ENCODE data around the gene PEX14. TPM values are rescaled to one million over a fixed set of nuclear protein-coding genes. Genes with fewer than 3 reads are reported as not detected.

Gene PEX14
- total RNA-seq, 1 donor from 2014 or later = 17.4 TPM

DNA sequence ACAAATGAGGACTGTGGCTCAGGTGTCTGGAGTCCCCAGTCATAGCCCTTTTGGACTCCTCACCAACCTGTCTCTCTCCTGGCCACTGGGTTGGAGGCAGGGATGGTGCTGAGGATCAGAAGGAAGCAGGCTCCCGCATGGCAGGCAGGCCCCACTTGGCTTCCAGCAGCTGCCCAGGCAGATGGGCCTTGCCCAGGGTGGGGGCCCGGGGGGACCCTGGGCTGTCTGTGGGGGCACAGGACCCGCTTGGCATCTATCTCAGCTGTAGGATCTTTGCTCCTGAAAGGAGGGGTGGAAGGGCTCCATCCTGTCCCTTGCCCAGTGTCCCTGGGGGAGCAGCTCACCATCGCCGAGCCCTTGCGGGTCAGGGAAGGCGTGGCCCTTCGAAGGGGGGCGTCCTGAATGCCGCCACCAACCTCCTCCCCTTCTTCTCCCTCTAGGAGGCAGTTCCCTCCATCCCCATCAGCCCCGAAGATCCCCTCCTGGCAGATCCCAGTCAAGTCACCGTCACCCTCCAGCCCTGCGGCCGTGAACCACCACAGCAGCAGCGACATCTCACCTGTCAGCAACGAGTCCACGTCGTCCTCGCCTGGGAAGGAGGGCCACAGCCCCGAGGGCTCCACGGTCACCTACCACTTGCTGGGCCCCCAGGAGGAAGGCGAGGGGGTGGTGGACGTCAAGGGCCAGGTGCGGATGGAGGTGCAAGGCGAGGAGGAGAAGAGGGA, 154.5 kb downstream of the PEX14 start:
- Mint-ChIP-seq H3K27me3 (ENCODE audit: low read depth) (no peaks in the 10 kb centered on the region), H3K4me1 (ENCODE audit: low read depth) (peaks cover 25% of the 10 kb centered on the region), H3K9me3 (ENCODE audit: low read depth) (no peaks in the 10 kb centered on the region), H3K27ac (ENCODE audit: unreplicated experiment) (no peak overlapping the region), H3K4me3 (ENCODE audit: unreplicated experiment) (no peak overlapping the region), H3K36me3 (ENCODE audit: low read depth) (peaks cover 3% of the 10 kb centered on the region)
- TF ChIP-seq, protein P1, sequence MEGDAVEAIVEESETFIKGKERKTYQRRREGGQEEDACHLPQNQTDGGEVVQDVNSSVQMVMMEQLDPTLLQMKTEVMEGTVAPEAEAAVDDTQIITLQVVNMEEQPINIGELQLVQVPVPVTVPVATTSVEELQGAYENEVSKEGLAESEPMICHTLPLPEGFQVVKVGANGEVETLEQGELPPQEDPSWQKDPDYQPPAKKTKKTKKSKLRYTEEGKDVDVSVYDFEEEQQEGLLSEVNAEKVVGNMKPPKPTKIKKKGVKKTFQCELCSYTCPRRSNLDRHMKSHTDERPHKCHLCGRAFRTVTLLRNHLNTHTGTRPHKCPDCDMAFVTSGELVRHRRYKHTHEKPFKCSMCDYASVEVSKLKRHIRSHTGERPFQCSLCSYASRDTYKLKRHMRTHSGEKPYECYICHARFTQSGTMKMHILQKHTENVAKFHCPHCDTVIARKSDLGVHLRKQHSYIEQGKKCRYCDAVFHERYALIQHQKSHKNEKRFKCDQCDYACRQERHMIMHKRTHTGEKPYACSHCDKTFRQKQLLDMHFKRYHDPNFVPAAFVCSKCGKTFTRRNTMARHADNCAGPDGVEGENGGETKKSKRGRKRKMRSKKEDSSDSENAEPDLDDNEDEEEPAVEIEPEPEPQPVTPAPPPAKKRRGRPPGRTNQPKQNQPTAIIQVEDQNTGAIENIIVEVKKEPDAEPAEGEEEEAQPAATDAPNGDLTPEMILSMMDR (IDR thresholded peaks at IDR 0.05) = no peak
- peak; percentile 83 for DNase-seq (ENCODE audit: low spot score)

- no peaks in the 10 kb centered on the region for H3K27me3 Mint-ChIP-seq (ENCODE audit: low read depth)
- H3K36me3 Mint-ChIP-seq (ENCODE audit: low read depth) = no peaks in the 10 kb centered on the region
- H3K4me3 Mint-ChIP-seq (ENCODE audit: unreplicated experiment) = no peak overlapping the region
- H3K4me1 Mint-ChIP-seq (ENCODE audit: low read depth) = peaks cover 25% of the 10 kb centered on the region
- TF ChIP-seq, protein P1 (IDR thresholded peaks at IDR 0.05) = peak; percentile 20
- DNase-seq (ENCODE audit: low spot score) = peak; percentile 89
- no peaks in the 10 kb centered on the region for H3K9me3 Mint-ChIP-seq (ENCODE audit: low read depth)
- no peak overlapping the region for H3K27ac Mint-ChIP-seq (ENCODE audit: unreplicated experiment)
Observed at GRCh38 chr1:10629816-10630571, 155.2 kb downstream of the PEX14 start.

DNA sequence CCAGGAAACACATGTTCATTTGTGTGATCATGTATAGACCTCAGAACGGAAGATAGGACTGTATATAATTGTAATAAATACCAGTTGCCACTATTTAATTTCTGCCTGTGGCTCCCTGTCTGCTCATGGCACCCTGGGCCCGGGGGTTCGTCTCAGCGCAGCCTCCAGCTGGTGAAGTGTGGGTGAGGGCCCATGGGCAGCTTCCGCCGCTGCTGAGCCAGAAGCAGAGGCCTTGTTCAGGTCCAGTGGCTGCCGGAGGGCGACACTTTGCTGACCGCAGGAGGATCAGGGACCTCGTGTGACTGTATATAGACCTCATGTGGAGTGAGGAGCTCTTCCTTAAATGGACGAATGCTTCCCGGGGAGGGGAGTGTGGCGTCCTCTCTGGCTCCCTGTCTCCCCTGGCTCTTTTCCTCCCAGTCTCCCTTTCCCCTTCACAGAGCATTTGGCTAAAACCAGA, 155.9 kb downstream of the PEX14 start:
- no peaks in the 10 kb centered on the region for H3K36me3 Mint-ChIP-seq (ENCODE audit: low read depth)
- H3K27me3 Mint-ChIP-seq (ENCODE audit: low read depth) = no peaks in the 10 kb centered on the region
- H3K4me1 Mint-ChIP-seq (ENCODE audit: low read depth) = peaks cover 32% of the 10 kb centered on the region
- TF ChIP-seq, protein P1 (IDR thresholded peaks at IDR 0.05) = no peak
- H3K4me3 Mint-ChIP-seq (ENCODE audit: unreplicated experiment) = no peak overlapping the region
- H3K27ac Mint-ChIP-seq (ENCODE audit: unreplicated experiment) = peak overlapping the region; percentile 12
- H3K9me3 Mint-ChIP-seq (ENCODE audit: low read depth) = no peaks in the 10 kb centered on the region
- peak; percentile 66 for DNase-seq (ENCODE audit: low spot score)

DNA sequence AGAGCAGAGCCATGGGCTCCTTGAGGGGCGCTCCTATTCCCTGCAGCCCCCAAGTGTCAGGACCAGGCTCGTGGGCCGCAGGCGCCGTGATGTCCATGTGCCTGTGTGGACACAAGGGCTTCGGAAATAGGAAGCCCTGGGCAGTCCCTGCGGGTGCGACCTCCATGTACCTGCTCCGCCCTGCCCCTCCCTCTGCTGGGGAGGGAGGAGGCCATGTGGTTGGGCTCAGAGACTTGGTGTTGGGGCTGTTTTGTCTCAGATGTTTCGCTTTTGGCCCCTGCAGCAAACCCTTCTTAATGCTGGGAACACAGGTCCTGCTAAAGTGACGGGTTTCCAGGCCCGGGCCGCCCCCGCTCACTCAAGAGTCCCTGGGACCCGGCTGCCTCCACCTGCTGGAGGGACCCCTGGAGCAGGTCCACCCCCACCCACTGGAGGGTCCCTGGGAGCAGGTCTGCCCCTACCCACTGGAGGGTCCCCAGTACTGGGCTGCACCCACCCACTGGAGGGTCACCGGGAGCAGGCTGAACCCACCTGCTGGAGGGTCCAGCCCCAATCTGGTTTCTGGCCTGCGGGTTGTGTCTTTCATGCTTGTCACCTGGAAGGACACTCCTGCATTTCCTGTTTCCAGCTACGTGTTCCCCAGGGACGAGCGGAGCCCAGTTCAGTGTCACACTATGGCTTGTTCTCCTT, 156.5 kb downstream of the PEX14 start:
- peaks cover 32% of the 10 kb centered on the region for H3K4me1 Mint-ChIP-seq (ENCODE audit: low read depth)
- H3K27me3 Mint-ChIP-seq (ENCODE audit: low read depth) = no peaks in the 10 kb centered on the region
- no peak overlapping the region for H3K27ac Mint-ChIP-seq (ENCODE audit: unreplicated experiment)
- DNase-seq (ENCODE audit: low spot score) = peak; percentile 91
- H3K4me3 Mint-ChIP-seq (ENCODE audit: unreplicated experiment) = no peak overlapping the region
- H3K9me3 Mint-ChIP-seq (ENCODE audit: low read depth) = no peaks in the 10 kb centered on the region
- TF ChIP-seq, protein P1 (IDR thresholded peaks at IDR 0.05) = no peak
- no peaks in the 10 kb centered on the region for H3K36me3 Mint-ChIP-seq (ENCODE audit: low read depth)

Data from chondrocyte (in vitro differentiated cells).